Esophagus muscularis mucosa (tissue), 4 donors: ENCODE results near the gene LAMP5.

Experiments
- EP300 ChIP-seq: sonication (generic); formaldehyde crosslinking; IDR thresholded peaks from one replicate; pipeline ENCODE4 v1.6.1; 2017; ENCODE audit warnings: antibody characterized with exemption
- POLR2A ChIP-seq: fragments of 450-650 bp; IDR thresholded peaks from one replicate; pipeline ENCODE4 v1.6.1; 2017; ENCODE audit warnings: antibody characterized with exemption, moderate library complexity, mild to moderate bottlenecking, low read depth
- POLR2AphosphoS5 ChIP-seq, 2 donors: sonication (generic); formaldehyde crosslinking; IDR thresholded peaks; one replicate each; pipeline ENCODE4 v1.6.1; 2017; ENCODE audit warnings: antibody characterized with exemption in 2 of 2
- TF ChIP-seq, protein P1 (sequence below), 3 experiments: fragments of 200-600 bp in 2 of 3; fragments of 450-650 bp in 1 of 3; sonication (generic) in 2 of 3; IDR thresholded peaks; one replicate each; pipeline ENCODE4 v1.5.1; 2017 to 2019; ENCODE audit warnings: antibody characterized with exemption in 3 of 3, mild to moderate bottlenecking in 2 of 3, moderate library complexity in 1 of 3

- TF ChIP-seq POLR2A (no peak), POLR2AphosphoS5 (IDR thresholded peaks at IDR 0.05) (no peak), EP300 (no peak)
- TF ChIP-seq, protein P1, sequence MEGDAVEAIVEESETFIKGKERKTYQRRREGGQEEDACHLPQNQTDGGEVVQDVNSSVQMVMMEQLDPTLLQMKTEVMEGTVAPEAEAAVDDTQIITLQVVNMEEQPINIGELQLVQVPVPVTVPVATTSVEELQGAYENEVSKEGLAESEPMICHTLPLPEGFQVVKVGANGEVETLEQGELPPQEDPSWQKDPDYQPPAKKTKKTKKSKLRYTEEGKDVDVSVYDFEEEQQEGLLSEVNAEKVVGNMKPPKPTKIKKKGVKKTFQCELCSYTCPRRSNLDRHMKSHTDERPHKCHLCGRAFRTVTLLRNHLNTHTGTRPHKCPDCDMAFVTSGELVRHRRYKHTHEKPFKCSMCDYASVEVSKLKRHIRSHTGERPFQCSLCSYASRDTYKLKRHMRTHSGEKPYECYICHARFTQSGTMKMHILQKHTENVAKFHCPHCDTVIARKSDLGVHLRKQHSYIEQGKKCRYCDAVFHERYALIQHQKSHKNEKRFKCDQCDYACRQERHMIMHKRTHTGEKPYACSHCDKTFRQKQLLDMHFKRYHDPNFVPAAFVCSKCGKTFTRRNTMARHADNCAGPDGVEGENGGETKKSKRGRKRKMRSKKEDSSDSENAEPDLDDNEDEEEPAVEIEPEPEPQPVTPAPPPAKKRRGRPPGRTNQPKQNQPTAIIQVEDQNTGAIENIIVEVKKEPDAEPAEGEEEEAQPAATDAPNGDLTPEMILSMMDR (IDR thresholded peaks at IDR 0.05): no peak
These were observed 3.5 kb upstream of the LAMP5 start for GRCh38 chr20:9510911-9511310.
